A673 (cell line): ENCODE measurements around the gene SLC13A5.

ENCODE experiments used
- CTCF ChIP-seq: fragments of 300-800, 200-600 bp; sonication (generic); conservative IDR thresholded peaks from 2 replicates; pipeline ENCODE4 v1.5.1; 2017; ENCODE audit warnings: low read depth, mild to moderate bottlenecking, antibody characterized with exemption, low read length, moderate library complexity, mixed read lengths
- EZH2 ChIP-seq: fragments of 200-600 bp; sonication (generic); IDR thresholded peaks from 2 replicates; pipeline ENCODE4 v1.6.1; 2017; ENCODE audit warnings: borderline replicate concordance, low read depth, mild to moderate bottlenecking, mixed read lengths, antibody characterized with exemption, low read length; ENCODE audit not compliant: poor library complexity, severe bottlenecking

DNA sequence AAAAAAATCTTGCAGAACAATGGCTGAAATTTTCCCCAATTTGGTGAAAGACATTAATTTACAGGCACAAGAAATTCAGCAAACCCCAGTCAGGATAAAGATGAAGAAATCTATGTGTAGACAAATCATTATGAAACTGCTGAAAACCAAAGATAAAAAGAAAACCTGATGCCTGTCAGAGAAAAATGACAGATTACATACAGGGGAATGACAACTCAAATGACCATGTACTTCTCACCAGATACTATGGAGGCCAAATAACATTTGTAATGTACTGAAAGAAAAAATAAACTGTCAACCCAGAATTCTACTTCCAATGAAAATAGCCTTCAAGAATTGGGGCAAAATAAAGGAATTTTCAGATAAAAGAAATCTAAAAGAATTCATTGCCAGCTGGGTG is 35.4 kb upstream of the SLC13A5 start:
- no peak for TF ChIP-seq CTCF
- no peak for TF ChIP-seq EZH2
